ENCODE data around the gene EPB41L4A. TPM values are rescaled to one million over a fixed set of nuclear protein-coding genes. Genes with fewer than 3 reads are reported as not detected.

EPB41L4A gene
- total RNA-seq, 1 experiment from 2014 or later, result 5.2 TPM

GRCh38 chr5:112200131-112200530 lies 218.9 kb downstream of the EPB41L4A start (continued):
- TF ChIP-seq ARID4B (CRISPR knock-in tag; IDR thresholded peaks at IDR 0.05; ENCODE audit: borderline replicate concordance), result no peak
- no peak for TF ChIP-seq CREB1 (CRISPR knock-in tag; IDR thresholded peaks at IDR 0.05)
- TF ChIP-seq ZNF512 (CRISPR knock-in tag; IDR thresholded peaks at IDR 0.05; ENCODE audit: borderline replicate concordance), result no peak

- no peak overlapping the region for H3K27ac Mint-ChIP-seq
- DNase-seq (ENCODE audit: low spot score), result no peak
- H3K4me1 Mint-ChIP-seq, result no peaks in the 10 kb centered on the region
- no peaks in the 10 kb centered on the region for H3K36me3 Mint-ChIP-seq
- no peak overlapping the region for H3K4me3 Mint-ChIP-seq
- H3K9me3 Mint-ChIP-seq, result no peaks in the 10 kb centered on the region
- ChIA-PET POLR2A (no interaction called here), CTCF (no interaction called here)
- TF ChIP-seq ERG (CRISPR knock-in tag; IDR thresholded peaks at IDR 0.05) (no peak), SMAD3 (CRISPR knock-in tag; IDR thresholded peaks at IDR 0.05; ENCODE audit: borderline replicate concordance) (no peak), ZNF281 (CRISPR knock-in tag; IDR thresholded peaks at IDR 0.05) (no peak), CREM (CRISPR knock-in tag; IDR thresholded peaks at IDR 0.05) (no peak), AR (CRISPR knock-in tag; IDR thresholded peaks at IDR 0.05) (no peak)
- H3K27me3 Mint-ChIP-seq (ENCODE audit: low read depth), result no peaks in the 10 kb centered on the region
- ATAC-seq, result no peak
Observed at GRCh38 chr5:112196584-112196983, 222.5 kb downstream of the EPB41L4A start.

GRCh38 chr5:112195924-112196323 lies 223.2 kb downstream of the EPB41L4A start:
- Mint-ChIP-seq H3K36me3 (no peaks in the 10 kb centered on the region), H3K4me3 (no peak overlapping the region), H3K27ac (no peak overlapping the region), H3K9me3 (no peaks in the 10 kb centered on the region), H3K4me1 (no peaks in the 10 kb centered on the region), H3K27me3 (ENCODE audit: low read depth) (no peaks in the 10 kb centered on the region)
- TF ChIP-seq NR1H2 (CRISPR knock-in tag; IDR thresholded peaks at IDR 0.05) (no peak), NFYB (CRISPR knock-in tag; conservative IDR thresholded peaks at IDR 0.05; ENCODE audit: low read depth) (no peak), ZSCAN18 (CRISPR knock-in tag; IDR thresholded peaks at IDR 0.05) (no peak), ZNF423 (CRISPR knock-in tag; IDR thresholded peaks at IDR 0.05) (no peak), NR2C2 (CRISPR knock-in tag; IDR thresholded peaks at IDR 0.05) (no peak)
- no peak for ATAC-seq
- CTCF ChIA-PET, result interaction anchor here (1.5 kb wide), 1 partner anchor 171 kb away, joined by 5 read pairs; no protein-coding TSS in a partner anchor
- POLR2A ChIA-PET, result no interaction called here
- no peak for DNase-seq (ENCODE audit: low spot score)
